Large intestine (tissue), 3 donors: ENCODE measurements around the gene COLGALT1. TPM values are rescaled to one million over a fixed set of nuclear protein-coding genes. Genes with fewer than 3 reads are reported as not detected.

Experiments used
- DNase-seq, 2 donors: peaks; one replicate each; pipeline versions ENCODE4 v3.0.0 to v3.0.0-alpha.2; 2013
- H3K27ac ChIP-seq: one replicate; pipeline ENCODE4 v1.5.1; 2013; ENCODE audit warnings: low read length
- H3K27me3 ChIP-seq: 2 replicates; pipeline ENCODE4 v1.6.1; 2013; ENCODE audit warnings: low read length; ENCODE audit not compliant: control insufficient read depth, insufficient read depth
- H3K36me3 ChIP-seq: 2 replicates; pipeline ENCODE4 v1.6.1; 2013; ENCODE audit warnings: low read length; ENCODE audit not compliant: control insufficient read depth, insufficient read depth
- H3K4me1 ChIP-seq: one replicate; pipeline ENCODE4 v1.6.1; 2013; ENCODE audit warnings: low read length; ENCODE audit not compliant: control insufficient read depth, insufficient read depth
- H3K4me3 ChIP-seq: one replicate; pipeline ENCODE4 v1.5.1; 2013; ENCODE audit warnings: low read length
- H3K9me3 ChIP-seq: one replicate; pipeline ENCODE4 v1.6.1; 2013; ENCODE audit warnings: mild to moderate bottlenecking, low read depth, low read length, moderate library complexity; ENCODE audit not compliant: control insufficient read depth
- WGBS: methylation state at CpG from one replicate; pipeline ENCODE4 v1.1.5; 2013; ENCODE audit warnings: low lambda C conversion rate; ENCODE audit not compliant: insufficient coverage; 5-methylcytosine and 5-hydroxymethylcytosine counted together
- polyA plus RNA-seq: library from polyadenylated mRNA; unstranded; fragments of 120-200 nt; gene quantifications from one replicate; pipeline ENCODE4 v1.2.1, GENCODE V29; 2013

The COLGALT1 gene
- polyA plus RNA-seq, 1 donor: 50.4 TPM

DNA sequence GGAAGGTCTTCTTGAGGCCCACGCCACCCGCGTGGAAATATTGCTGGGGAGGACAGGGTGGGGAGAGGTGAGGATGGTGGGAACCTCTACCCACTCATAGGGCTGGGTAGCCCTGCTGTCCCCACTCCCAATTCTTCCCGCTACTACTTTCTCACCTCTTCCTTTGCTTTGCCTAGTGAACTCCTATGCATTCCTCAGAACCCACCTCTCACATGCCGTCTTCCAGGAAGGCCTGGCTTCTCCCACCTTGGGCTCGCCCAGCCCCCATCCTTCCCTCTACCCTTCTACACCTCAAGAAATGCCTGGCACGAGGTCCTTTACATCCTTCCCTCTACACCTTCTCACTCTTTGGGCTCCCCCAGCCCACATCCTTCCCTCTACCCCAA is 62.4 kb downstream of the COLGALT1 start:
- Histone ChIP-seq H3K4me1 (no peaks in the 10 kb centered on the region), H3K36me3 (no peaks in the 10 kb centered on the region), H3K4me3 (no peak overlapping the region), H3K27ac (no peak overlapping the region), H3K9me3 (peaks cover 3% of the 10 kb centered on the region), H3K27me3 (peaks cover 21% of the 10 kb centered on the region)
- whole genome bisulfite sequencing: no CpG with 5 or more reads among the region's 7 CpGs
- DNase-seq: no peak

DNA sequence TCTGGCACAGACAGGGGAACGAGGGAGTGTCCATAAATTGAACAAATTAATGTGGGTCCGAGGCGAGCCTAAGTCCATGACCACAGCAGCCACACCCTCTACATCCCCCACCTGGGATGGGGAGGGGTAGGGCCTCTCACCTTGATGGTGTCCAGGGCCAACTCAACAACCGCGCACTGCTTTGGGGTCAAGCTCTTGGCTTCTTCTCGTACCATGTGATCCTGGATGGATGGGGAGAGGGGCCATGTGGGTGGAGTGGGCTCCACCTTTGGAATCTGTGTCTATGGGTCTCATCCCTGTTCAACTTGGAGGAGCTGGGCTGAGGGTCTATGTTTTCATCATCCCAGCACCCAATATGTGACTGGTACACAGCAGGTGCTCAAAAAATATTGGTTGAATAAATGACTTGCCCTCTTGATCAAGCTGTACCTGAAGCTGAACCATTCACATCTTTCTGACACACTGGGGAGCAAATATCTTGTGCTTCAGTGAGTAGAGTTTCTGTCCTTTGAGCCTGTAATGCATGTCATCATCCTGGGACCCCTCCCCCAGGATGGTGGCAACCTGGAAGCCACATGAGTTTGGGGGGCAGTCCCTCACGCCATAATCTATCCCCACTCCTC is 62.9 kb downstream of the COLGALT1 start:
- Histone ChIP-seq H3K36me3 (no peaks in the 10 kb centered on the region), H3K9me3 (peaks cover 3% of the 10 kb centered on the region), H3K27ac (no peak overlapping the region), H3K27me3 (peaks cover 21% of the 10 kb centered on the region), H3K4me3 (no peak overlapping the region), H3K4me1 (no peaks in the 10 kb centered on the region)
- no peak for DNase-seq
- WGBS: no CpG with 5 or more reads among the region's 7 CpGs

DNA sequence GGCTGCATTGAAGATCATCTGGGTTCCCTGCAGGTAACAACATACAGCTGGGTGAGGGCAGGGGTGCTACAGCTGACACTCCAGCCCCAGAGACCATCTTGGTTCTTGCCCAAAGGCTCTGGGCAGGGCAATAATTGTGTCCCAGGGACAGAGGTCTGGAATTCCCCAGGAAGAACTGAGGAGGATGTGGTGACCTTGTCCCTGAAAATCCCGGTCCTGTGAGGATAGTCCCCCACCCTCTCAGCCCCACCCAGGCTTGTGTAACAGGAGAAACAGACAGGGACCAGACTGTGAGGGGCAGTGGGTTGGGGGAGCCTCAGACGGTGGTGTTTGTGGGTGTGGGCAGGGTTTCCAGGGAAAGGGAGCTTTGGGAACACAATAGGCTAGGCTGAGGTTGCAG is 63.5 kb downstream of the COLGALT1 start:
- Histone ChIP-seq H3K36me3 (no peaks in the 10 kb centered on the region), H3K27me3 (peaks cover 21% of the 10 kb centered on the region), H3K4me3 (no peak overlapping the region), H3K27ac (no peak overlapping the region), H3K9me3 (peaks cover 3% of the 10 kb centered on the region), H3K4me1 (no peaks in the 10 kb centered on the region)
- no peak for DNase-seq
- no CpG with 5 or more reads among the region's 2 CpGs for WGBS

DNA sequence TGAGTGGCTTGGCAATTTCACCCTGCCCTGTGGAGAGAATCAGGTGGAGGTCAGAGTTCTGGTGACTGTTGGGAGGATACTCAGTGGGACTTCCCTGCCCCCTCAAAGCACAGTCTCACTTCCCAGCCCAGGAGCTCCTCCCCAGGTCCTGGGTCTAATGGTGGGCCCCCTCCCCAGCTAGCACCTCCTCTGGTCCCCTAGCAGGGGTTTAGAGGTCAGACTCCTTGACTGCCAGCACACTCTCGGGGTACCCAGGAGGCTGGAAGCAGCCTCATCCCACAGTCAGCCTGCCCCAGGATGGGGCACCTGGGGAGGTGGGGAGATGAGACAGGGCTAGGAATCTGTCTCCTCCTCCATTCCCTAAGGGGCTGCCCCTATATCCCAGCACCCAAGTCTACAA is 65.2 kb downstream of the COLGALT1 start:
- WGBS: no CpG with 5 or more reads among the region's 1 CpG
- H3K4me1 ChIP-seq: no peaks in the 10 kb centered on the region
- no peaks in the 10 kb centered on the region for H3K36me3 ChIP-seq
- no peak overlapping the region for H3K27ac ChIP-seq
- no peak overlapping the region for H3K4me3 ChIP-seq
- H3K9me3 ChIP-seq: peaks cover 3% of the 10 kb centered on the region
- no peak for DNase-seq
- H3K27me3 ChIP-seq: peaks cover 19% of the 10 kb centered on the region

DNA sequence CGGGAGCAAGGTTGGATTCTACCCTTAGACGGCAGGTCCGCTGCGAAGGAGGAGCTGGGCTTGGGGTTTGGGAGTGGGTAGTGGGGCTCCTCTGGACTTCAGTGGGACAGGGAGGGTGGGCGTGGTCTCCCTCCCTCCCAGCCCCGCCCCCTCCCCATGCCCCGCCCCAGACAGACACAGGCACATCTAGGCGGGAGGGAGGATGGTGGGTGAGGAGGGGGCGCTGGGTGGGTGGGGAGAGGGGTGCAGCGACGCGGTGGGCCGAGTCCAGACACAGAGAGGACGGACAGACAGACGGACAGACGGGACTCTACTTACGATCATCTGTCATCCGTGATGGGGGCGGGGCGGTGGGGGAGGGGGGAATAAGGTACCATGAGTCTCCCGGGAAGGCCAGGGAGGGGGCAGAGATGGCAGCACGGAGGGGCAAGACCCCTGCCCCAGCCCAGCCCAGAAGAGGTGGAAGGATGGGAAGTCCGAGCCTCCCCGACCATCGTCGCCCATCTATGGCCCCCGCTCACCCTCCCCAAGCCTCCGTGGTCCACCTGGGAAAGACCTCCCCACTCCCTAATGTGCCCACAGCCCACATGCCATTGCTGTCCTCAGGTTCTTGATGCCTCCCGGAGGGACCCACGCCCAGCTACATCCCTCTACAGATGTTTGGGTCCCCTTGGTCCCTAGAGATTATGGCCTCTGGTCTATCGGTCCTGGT is 67.9 kb downstream of the COLGALT1 start:
- Histone ChIP-seq H3K4me1 (no peaks in the 10 kb centered on the region), H3K4me3 (no peak overlapping the region), H3K9me3 (peaks cover 3% of the 10 kb centered on the region), H3K27me3 (no peaks in the 10 kb centered on the region), H3K27ac (no peak overlapping the region), H3K36me3 (no peaks in the 10 kb centered on the region)
- WGBS: 60% methylated on average over 1 of the region's 31 CpGs
- DNase-seq: no peak

DNA sequence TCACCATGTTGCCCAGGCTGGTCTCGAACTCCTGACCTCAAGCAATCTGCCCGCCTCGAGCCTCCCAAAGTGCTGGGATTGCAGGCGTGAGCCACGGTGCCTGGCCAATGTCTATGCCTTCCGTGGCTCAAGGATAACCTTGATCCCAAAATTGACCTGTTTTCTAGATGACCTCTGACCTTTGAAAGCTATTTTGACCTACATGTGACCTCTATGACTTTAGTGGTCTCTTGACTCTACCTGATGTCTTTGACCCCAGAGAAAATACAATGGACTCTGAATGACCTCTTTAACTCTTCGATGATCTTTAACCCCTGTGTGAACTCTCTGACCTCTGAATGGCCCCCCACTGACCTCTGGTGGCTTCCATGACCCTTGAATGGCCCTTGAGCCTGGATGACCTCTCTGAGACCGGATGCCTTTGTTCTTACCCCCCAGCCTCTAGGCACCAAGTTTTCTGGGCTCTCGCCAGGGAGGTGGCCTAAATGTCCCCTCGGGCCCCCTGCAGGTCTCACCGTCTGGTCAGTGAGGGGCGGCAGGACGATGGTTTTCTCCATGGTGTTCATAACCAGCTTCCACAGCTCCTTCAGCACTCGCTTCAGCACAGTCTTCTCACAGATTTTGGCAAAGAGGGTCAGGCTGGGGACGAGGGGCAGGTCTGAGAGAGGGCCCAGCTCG is 69.0 kb downstream of the COLGALT1 start:
- no peak overlapping the region for H3K27ac ChIP-seq
- no peaks in the 10 kb centered on the region for H3K36me3 ChIP-seq
- no CpG with 5 or more reads among the region's 16 CpGs for WGBS

DNA sequence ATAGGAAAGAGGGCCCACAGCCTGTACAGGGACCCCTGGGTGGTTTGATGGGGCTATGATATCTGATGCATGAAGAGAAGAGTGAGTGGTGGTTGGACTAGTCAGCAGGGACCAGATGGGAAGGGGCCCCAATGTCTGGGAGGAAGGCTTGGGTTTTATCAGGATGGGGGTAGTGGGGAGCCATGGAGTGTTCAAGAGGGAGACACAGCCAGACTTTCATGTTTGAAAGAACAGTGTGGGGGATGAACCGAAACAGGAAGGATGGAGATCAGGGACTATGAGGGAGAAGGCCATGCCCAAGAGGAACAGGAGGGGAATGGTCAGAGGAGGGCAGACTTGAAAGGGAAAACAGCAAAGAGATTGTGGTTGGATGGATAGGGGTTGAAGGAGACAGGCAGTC is 69.6 kb downstream of the COLGALT1 start:
- WGBS: 100% methylated on average over 1 of the region's 1 CpG
- Histone ChIP-seq H3K27me3 (no peaks in the 10 kb centered on the region), H3K27ac (no peak overlapping the region), H3K4me1 (no peaks in the 10 kb centered on the region), H3K36me3 (no peaks in the 10 kb centered on the region), H3K4me3 (no peak overlapping the region), H3K9me3 (peaks cover 3% of the 10 kb centered on the region)
- DNase-seq: no peak

More for the DNA sequence above, 69.0 kb downstream of the COLGALT1 start:
- no peak for DNase-seq
- Histone ChIP-seq H3K4me1 (no peaks in the 10 kb centered on the region), H3K27me3 (no peaks in the 10 kb centered on the region), H3K4me3 (no peak overlapping the region), H3K9me3 (peaks cover 3% of the 10 kb centered on the region)

DNA sequence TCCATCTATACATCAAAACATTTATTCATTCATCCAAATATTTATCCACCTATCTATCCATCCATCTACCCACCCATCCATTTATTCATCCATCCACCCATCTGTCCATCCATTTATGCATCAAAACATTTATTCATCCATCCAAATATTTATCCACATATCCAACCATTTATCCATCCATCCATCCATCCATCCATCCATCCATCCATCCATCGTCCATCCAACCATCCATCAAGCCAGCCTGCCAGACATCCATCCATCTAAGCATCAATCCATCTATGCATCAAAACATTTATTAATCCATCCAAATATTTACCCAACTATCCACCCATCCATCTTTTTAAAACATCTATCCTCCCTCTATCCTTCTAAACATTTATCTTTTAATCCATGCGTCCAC is 70.5 kb downstream of the COLGALT1 start:
- Histone ChIP-seq H3K4me1 (no peaks in the 10 kb centered on the region), H3K27ac (no peak overlapping the region), H3K9me3 (peaks cover 3% of the 10 kb centered on the region), H3K27me3 (no peaks in the 10 kb centered on the region), H3K36me3 (no peaks in the 10 kb centered on the region), H3K4me3 (no peak overlapping the region)
- WGBS: 43% methylated on average over 2 of the region's 2 CpGs
- no peak for DNase-seq

DNA sequence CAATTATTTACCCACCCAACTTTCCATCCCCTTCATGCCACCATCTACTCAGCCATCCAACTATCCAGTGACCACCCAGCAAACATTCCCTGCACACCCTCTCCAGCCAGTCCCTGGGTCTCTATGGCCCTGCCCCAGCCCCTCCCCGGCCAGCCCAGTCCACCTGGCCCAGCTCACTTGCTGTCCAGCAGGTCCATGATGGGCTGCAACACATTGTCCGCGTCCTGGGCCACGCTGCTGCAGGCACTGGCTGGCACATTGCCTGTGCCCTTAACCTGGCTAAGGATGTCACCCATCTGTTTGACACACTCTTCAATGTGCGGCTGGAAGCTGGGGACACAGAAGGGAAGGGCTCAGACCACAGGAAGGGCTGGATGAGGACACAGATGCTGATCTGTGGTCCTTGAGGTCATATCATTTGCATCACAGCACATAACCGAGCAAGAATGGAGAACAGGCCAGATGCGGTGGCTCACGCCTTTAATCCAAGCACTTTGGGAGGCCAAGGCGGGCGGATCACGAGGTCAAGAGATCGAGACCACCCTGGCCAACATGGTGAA is 71.1 kb downstream of the COLGALT1 start:
- Histone ChIP-seq H3K27ac (no peak overlapping the region), H3K4me1 (no peaks in the 10 kb centered on the region), H3K36me3 (no peaks in the 10 kb centered on the region), H3K9me3 (peaks cover 3% of the 10 kb centered on the region), H3K27me3 (no peaks in the 10 kb centered on the region), H3K4me3 (no peak overlapping the region)
- no peak for DNase-seq
- WGBS: no CpG with 5 or more reads among the region's 12 CpGs

DNA sequence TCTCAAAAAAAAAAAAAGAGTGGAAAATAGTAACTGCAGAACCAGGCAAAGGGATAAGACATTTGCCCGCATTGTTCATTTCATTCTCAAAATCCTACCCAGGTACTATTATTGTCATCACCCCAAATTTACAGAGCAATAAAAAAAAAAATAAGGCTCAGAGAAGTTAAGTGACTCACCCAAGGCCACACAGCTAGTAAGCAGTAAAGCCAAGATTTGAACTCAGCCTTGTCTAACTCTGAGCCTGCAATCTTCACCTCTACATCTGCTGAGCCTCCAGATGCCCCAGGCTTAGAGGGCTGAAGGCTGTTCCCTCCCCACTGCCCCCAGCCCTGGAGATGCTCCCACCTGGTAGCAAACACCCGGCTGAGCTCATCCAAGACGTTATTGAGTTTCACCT is 71.7 kb downstream of the COLGALT1 start:
- no peak overlapping the region for H3K4me3 ChIP-seq
- no peaks in the 10 kb centered on the region for H3K36me3 ChIP-seq
- no peaks in the 10 kb centered on the region for H3K4me1 ChIP-seq
- H3K27me3 ChIP-seq: no peaks in the 10 kb centered on the region
- H3K27ac ChIP-seq: no peak overlapping the region
- H3K9me3 ChIP-seq: no peaks in the 10 kb centered on the region
- no CpG with 5 or more reads among the region's 3 CpGs for WGBS
- DNase-seq: no peak
